MM.1S (cell line): ENCODE data around the gene TMEM97.

Source experiments
- DNase-seq: peaks from one replicate; pipeline ENCODE4 v3.0.0-alpha.2; 2015
- H2AFZ ChIP-seq: fragments of 300-600 bp; sonication (generic); 2 replicates; pipeline ENCODE4 v1.6.0; 2016; ENCODE audit warnings: antibody characterized with exemption, low read length
- H3F3A ChIP-seq: fragments of 300-600 bp; sonication (generic); 2 replicates; pipeline ENCODE4 v1.6.1; 2016; ENCODE audit warnings: mild to moderate bottlenecking, antibody characterized with exemption, low read length, moderate library complexity, mixed read lengths; ENCODE audit not compliant: insufficient read depth
- H3K27ac ChIP-seq: fragments of 300-600 bp; sonication (generic); 2 replicates; pipeline ENCODE4 v1.5.1; 2016; ENCODE audit warnings: mild to moderate bottlenecking, low read length
- H3K27me3 ChIP-seq: fragments of 300-600 bp; sonication (generic); replicated peaks from 2 replicates; pipeline ENCODE4 v1.6.0; 2016; ENCODE audit warnings: low read length; ENCODE audit not compliant: insufficient read depth
- H3K36me3 ChIP-seq: fragments of 300-600 bp; sonication (generic); replicated peaks from 2 replicates; pipeline ENCODE4 v1.6.1; 2016; ENCODE audit warnings: mild to moderate bottlenecking, low read length, mixed read lengths; ENCODE audit not compliant: insufficient read depth
- H3K4me1 ChIP-seq: fragments of 300-600 bp; sonication (generic); 2 replicates; pipeline ENCODE4 v1.6.1; 2016; ENCODE audit warnings: low read length, mixed read lengths
- H3K4me2 ChIP-seq: fragments of 300-600 bp; sonication (generic); 2 replicates; pipeline ENCODE4 v1.6.0; 2016; ENCODE audit warnings: low read depth, low read length
- H3K4me3 ChIP-seq: fragments of 300-600 bp; sonication (generic); 2 replicates; pipeline ENCODE4 v1.5.1; 2016; ENCODE audit warnings: low read length, mixed read lengths
- H3K79me2 ChIP-seq: fragments of 300-600 bp; sonication (generic); 2 replicates; pipeline ENCODE4 v1.6.1; 2016; ENCODE audit warnings: mixed run types, low read length, mixed read lengths
- H3K9ac ChIP-seq: fragments of 300-600 bp; sonication (generic); 2 replicates; pipeline ENCODE4 v1.6.1; 2016; ENCODE audit warnings: low read length, mixed read lengths
- H3K9me2 ChIP-seq: fragments of 300-600 bp; sonication (generic); replicated peaks from 2 replicates; pipeline ENCODE4 v1.6.1; 2016; ENCODE audit warnings: mild to moderate bottlenecking, low read length, mixed read lengths; ENCODE audit not compliant: insufficient read depth
- H3K9me3 ChIP-seq: fragments of 300-600 bp; sonication (generic); replicated peaks from 2 replicates; pipeline ENCODE4 v1.6.1; 2016; ENCODE audit warnings: mild to moderate bottlenecking, low read length, mixed read lengths; ENCODE audit not compliant: insufficient read depth
- H4K20me1 ChIP-seq: fragments of 300-600 bp; sonication (generic); 2 replicates; pipeline ENCODE4 v1.6.1; 2016; ENCODE audit warnings: mild to moderate bottlenecking, low read length, moderate library complexity, mixed read lengths; ENCODE audit not compliant: insufficient read depth
- CTCF ChIP-seq: fragments of 300-600 bp; sonication (generic); IDR thresholded peaks from 2 replicates; pipeline ENCODE4 v1.5.1; 2016; ENCODE audit warnings: antibody characterized with exemption, low read length, mixed read lengths
- EZH2 ChIP-seq: fragments of 300-600 bp; sonication (generic); optimal IDR thresholded peaks from 2 replicates; pipeline ENCODE3; 2017; ENCODE audit warnings: low read depth, mild to moderate bottlenecking, antibody characterized with exemption, low read length, mixed read lengths
- EZH2phosphoT487 ChIP-seq: fragments of 300-600 bp; sonication (generic); IDR thresholded peaks from 2 replicates; pipeline ENCODE4 v1.6.1; 2018; ENCODE audit warnings: antibody characterized with exemption, low read length

TMEM97 gene

GRCh38 chr17:28317099-28317965 lies 1.7 kb upstream of the TMEM97 start:
- Histone ChIP-seq H3F3A (no peaks in the 10 kb centered on the region), H2AFZ (0 out of 2 replicates have a peak overlapping the region, but pooled peaks have one; percentile 86), H3K4me3 (peak overlapping the region; percentile 91; the same call in 1 of the 2 replicates), H3K79me2 (peaks cover 34% of the 10 kb centered on the region), H3K9me3 (no peaks in the 10 kb centered on the region), H3K4me1 (peaks cover 4% of the 10 kb centered on the region; the same call in 1 of the 2 replicates), H3K9ac (no peak overlapping the region), H3K4me2 (peak overlapping the region; percentile 98; the same call in 1 of the 2 replicates), H3K36me3 (no peaks in the 10 kb centered on the region; the same call in 1 of the 2 replicates), H3K27me3 (no peaks in the 10 kb centered on the region), H4K20me1 (no peaks in the 10 kb centered on the region), H3K27ac (no peak overlapping the region), H3K9me2 (no peaks in the 10 kb centered on the region)
- DNase-seq: no peak
- TF ChIP-seq CTCF (no peak), EZH2 (no peak), EZH2phosphoT487 (no peak)

- DNase-seq: no peak
- H3K27ac ChIP-seq: no peak overlapping the region
- peak overlapping the region; percentile 91 for H3K4me3 ChIP-seq
These were observed 838 bp upstream of the TMEM97 start for GRCh38 chr17:28317966-28318758.

GRCh38 chr17:28319598-28319935 lies 567 bp downstream of the TMEM97 start:
- Histone ChIP-seq H3F3A (no peaks in the 10 kb centered on the region), H3K4me3 (peak overlapping the region; percentile 91), H3K27me3 (no peaks in the 10 kb centered on the region), H3K79me2 (peaks cover 56% of the 10 kb centered on the region), H3K9me2 (no peaks in the 10 kb centered on the region), H3K9me3 (no peaks in the 10 kb centered on the region), H4K20me1 (no peaks in the 10 kb centered on the region), H3K9ac (peak overlapping the region; percentile 82), H3K27ac (peak overlapping the region; percentile 41), H3K4me1 (peaks cover 4% of the 10 kb centered on the region; the same call in 1 of the 2 replicates), H2AFZ (peak overlapping the region; percentile 80), H3K4me2 (peak overlapping the region; percentile 98), H3K36me3 (no peaks in the 10 kb centered on the region; the same call in 1 of the 2 replicates)
- no peak for DNase-seq
- TF ChIP-seq CTCF (no peak), EZH2 (no peak), EZH2phosphoT487 (no peak)

More at GRCh38 chr17:28317966-28318758, 838 bp upstream of the TMEM97 start:
- H3K36me3 ChIP-seq: no peaks in the 10 kb centered on the region; the same call in 1 of the 2 replicates
- no peaks in the 10 kb centered on the region for H3F3A ChIP-seq
- H3K9me3 ChIP-seq: no peaks in the 10 kb centered on the region
- peak overlapping the region; percentile 98 for H3K4me2 ChIP-seq
- no peaks in the 10 kb centered on the region for H4K20me1 ChIP-seq
- peak overlapping the region; percentile 65 for H3K9ac ChIP-seq
- H3K4me1 ChIP-seq: peaks cover 4% of the 10 kb centered on the region; the same call in 1 of the 2 replicates
- no peak for TF ChIP-seq EZH2
- peak; percentile 4; the same call in 1 of the 2 replicates for TF ChIP-seq CTCF
- TF ChIP-seq EZH2phosphoT487: no peak
- H2AFZ ChIP-seq: peak overlapping the region; percentile 86
- no peaks in the 10 kb centered on the region for H3K9me2 ChIP-seq
- no peaks in the 10 kb centered on the region for H3K27me3 ChIP-seq
- peaks cover 42% of the 10 kb centered on the region for H3K79me2 ChIP-seq
